ENCODE results near the gene ADAT3. TPM values are rescaled to one million over a fixed set of nuclear protein-coding genes. Genes with fewer than 3 reads are reported as not detected.
A peak's percentile ranks its signal among the peaks of the same experiment; 100 is the strongest.

ADAT3 gene
- total RNA-seq, 3 donors from 2014 or later (not counting 1 experiment from before 2014, with no cell fraction given), result 13.0 to 20.9 (median 13.1) TPM

GRCh38 chr19:1925544-1925943 lies 20.3 kb downstream of the ADAT3 start:
- no peak for ATAC-seq
- Mint-ChIP-seq H3K4me1 (peaks cover 9 to 23% of the 10 kb centered on the region in 2 donors), H3K9me3 (no peaks in the 10 kb centered on the region), H3K27ac (no peak overlapping the region), H3K36me3 (no peaks in the 10 kb centered on the region), H3K4me3 (no peak overlapping the region), H3K27me3 (ENCODE audit: low read depth in 2 of 2) (no peaks in the 10 kb centered on the region)
- 88% methylated on average over 13 of the region's 16 CpGs for WGBS (ENCODE audit: insufficient coverage)
- TF ChIP-seq CTCF (IDR thresholded peaks at IDR 0.05), result no peak
- H3K27ac ChIP-seq (ENCODE audit: low read length), result no peak overlapping the region
- H3K4me1 ChIP-seq (ENCODE audit: control insufficient read depth, insufficient read depth, low read length), result peaks cover 30% of the 10 kb centered on the region
- intact Hi-C loops (cut with micrococcal nuclease), result loop anchor here (5.0 kb wide), 2 partner anchors 42 to 92 kb away; partner anchors contain the start of gene BTBD2
- no peak for DNase-seq
- no peak overlapping the region for H3K4me3 ChIP-seq (ENCODE audit: low read length)
- H3K36me3 ChIP-seq (ENCODE audit: control insufficient read depth, insufficient read depth, low read length), result peaks cover 13% of the 10 kb centered on the region
- no peaks in the 10 kb centered on the region for H3K27me3 ChIP-seq (ENCODE audit: control insufficient read depth, insufficient read depth, low read length)
- no peaks in the 10 kb centered on the region for H3K9me3 ChIP-seq (ENCODE audit: control insufficient read depth, insufficient read depth, low read length)

- H3K9me3 ChIP-seq (ENCODE audit: control insufficient read depth, insufficient read depth, low read length), result no peaks in the 10 kb centered on the region
- peaks cover 9 to 32% of the 10 kb centered on the region in 2 donors for H3K4me1 Mint-ChIP-seq
- peak; percentile 94 for ATAC-seq
- H3K36me3 Mint-ChIP-seq, result no peaks in the 10 kb centered on the region
- no peak overlapping the region for H3K27ac ChIP-seq (ENCODE audit: low read length)
- peaks cover 7% of the 10 kb centered on the region for H3K36me3 ChIP-seq (ENCODE audit: control insufficient read depth, insufficient read depth, low read length)
- H3K9me3 Mint-ChIP-seq, result no peaks in the 10 kb centered on the region
- TF ChIP-seq CTCF (IDR thresholded peaks at IDR 0.05), result peak; percentile 93
- 20% methylated on average over 40 of the region's 42 CpGs for WGBS (ENCODE audit: insufficient coverage)
- no peaks in the 10 kb centered on the region for H3K27me3 ChIP-seq (ENCODE audit: control insufficient read depth, insufficient read depth, low read length)
- DNase-seq, result peak; percentile 87 to 89
- intact Hi-C loops (cut with micrococcal nuclease), result loop anchor here (5.0 kb wide), 2 partner anchors 38 to 88 kb away; partner anchors contain the start of gene BTBD2
- peak overlapping the region; percentile 92 for H3K4me3 Mint-ChIP-seq
- peaks cover 37% of the 10 kb centered on the region for H3K4me1 ChIP-seq (ENCODE audit: control insufficient read depth, insufficient read depth, low read length)
- peak overlapping the region; percentile 42 for H3K4me3 ChIP-seq (ENCODE audit: low read length)
- peaks cover 0 to 3% of the 10 kb centered on the region in 2 donors for H3K27me3 Mint-ChIP-seq (ENCODE audit: low read depth in 2 of 2)
- H3K27ac Mint-ChIP-seq, result peak overlapping the region; percentile 68 to 74
These were observed 24.0 kb downstream of the ADAT3 start for GRCh38 chr19:1929021-1929742.

GRCh38 chr19:1931445-1931844 lies 26.2 kb downstream of the ADAT3 start:
- H3K27ac ChIP-seq (ENCODE audit: low read length), result no peak overlapping the region
- Mint-ChIP-seq H3K27me3 (ENCODE audit: low read depth in 2 of 2) (peaks cover 0 to 3% of the 10 kb centered on the region in 2 donors), H3K4me3 (no peak overlapping the region), H3K27ac (no peak overlapping the region), H3K4me1 (peaks cover 14 to 40% of the 10 kb centered on the region in 2 donors), H3K36me3 (no peaks in the 10 kb centered on the region), H3K9me3 (no peaks in the 10 kb centered on the region)
- no peak for TF ChIP-seq CTCF (IDR thresholded peaks at IDR 0.05)
- H3K4me3 ChIP-seq (ENCODE audit: low read length), result no peak overlapping the region
- intact Hi-C loops (cut with micrococcal nuclease), result no loop called here
- ATAC-seq (no peak), DNase-seq (no peak)
- 100% methylated on average over 1 of the region's 1 CpG for WGBS (ENCODE audit: insufficient coverage)
- peaks cover 37% of the 10 kb centered on the region for H3K4me1 ChIP-seq (ENCODE audit: control insufficient read depth, insufficient read depth, low read length)
- no peaks in the 10 kb centered on the region for H3K9me3 ChIP-seq (ENCODE audit: control insufficient read depth, insufficient read depth, low read length)
- no peaks in the 10 kb centered on the region for H3K27me3 ChIP-seq (ENCODE audit: control insufficient read depth, insufficient read depth, low read length)
- H3K36me3 ChIP-seq (ENCODE audit: control insufficient read depth, insufficient read depth, low read length), result no peaks in the 10 kb centered on the region
